Endothelial cell of umbilical vein (primary cell): ENCODE data around the gene TMPRSS3. TPM values are rescaled to one million over a fixed set of nuclear protein-coding genes. Genes with fewer than 3 reads are reported as not detected.

Source experiments
- BruUV-seq: library from RNA; stranded (reverse); fragments of 400-500 nt; replicated peaks from 2 replicates; lab custom pipeline; 2021; lab: Mats Ljungman, UMichigan
- CTCF ChIA-PET: fragments of 300-600, 350-600 bp; sonication (Branson Sonifier 250); formaldehyde crosslinking; loops from one replicate; lab custom pipeline; 2021; ENCODE audit warnings: antibody characterized with exemption, inconsistent platforms; lab: Charles Lee
- POLR2A ChIA-PET: fragments of 300-600, 350-600 bp; sonication (Branson Sonifier 250); formaldehyde crosslinking; loops from one replicate; lab custom pipeline; 2021; ENCODE audit warnings: antibody characterized with exemption, inconsistent platforms; lab: Charles Lee
- DNase-seq: peaks from one replicate; pipeline ENCODE4 v3.0.0-alpha.2; 2011; ENCODE audit warnings: low read depth, low spot score
- FAIRE-seq: peaks from 2 replicates; lab custom pipeline; 2011; peaks lifted over from hg19 to GRCh38; lab: Jason Lieb, UNC
- H2AFZ ChIP-seq: 2 replicates; pipeline ENCODE4 v1.6.0; 2012; ENCODE audit warnings: low read depth, low read length, control low read depth, inconsistent platforms
- H3K27ac ChIP-seq: 2 replicates; pipeline ENCODE4 v1.5.1; 2011; ENCODE audit warnings: low read depth, mild to moderate bottlenecking, control low read depth, low read length, moderate library complexity; ENCODE audit not compliant: insufficient read depth
- H3K27me3 ChIP-seq, 2 experiments: 2 replicates each; pipeline versions ENCODE4 v1.6.0 to v1.6.1; 2011; ENCODE audit warnings: low read length in 2 of 2, mixed read lengths in 1 of 2; ENCODE audit not compliant: control insufficient read depth in 2 of 2, insufficient read depth in 2 of 2
- H3K36me3 ChIP-seq, 2 experiments: 2 replicates in 1 of 2; 3 replicates in 1 of 2; pipeline ENCODE4 v1.5.1; 2011; ENCODE audit warnings: low read length in 2 of 2, mild to moderate bottlenecking in 1 of 2, moderate library complexity in 1 of 2; ENCODE audit not compliant: control insufficient read depth in 2 of 2, insufficient read depth in 2 of 2; ENCODE audit errors: extremely low read depth in 1 of 2
- H3K4me1 ChIP-seq: 3 replicates; pipeline ENCODE4 v1.5.1; 2011; ENCODE audit warnings: mild to moderate bottlenecking, low read length; ENCODE audit not compliant: control insufficient read depth, insufficient read depth; ENCODE audit errors: extremely low read depth
- H3K4me2 ChIP-seq: 2 replicates; pipeline ENCODE4 v1.6.1; 2011; ENCODE audit warnings: low read length, control low read depth, mixed read lengths; ENCODE audit not compliant: insufficient read depth
- H3K4me3 ChIP-seq, 3 experiments: fragments of 200-600 bp in 1 of 3; sonication (generic), shearing (Covaris generic) in 1 of 3; replicated peaks in 1 of 3; 2 replicates each; pipeline ENCODE4 v1.5.1; 2011 to 2016; ENCODE audit warnings: control low read depth in 3 of 3, low read length in 3 of 3, mild to moderate bottlenecking in 2 of 3, inconsistent platforms in 1 of 3, low read depth in 1 of 3, moderate library complexity in 1 of 3; ENCODE audit not compliant: insufficient read depth in 1 of 3
- H3K79me2 ChIP-seq: 2 replicates; pipeline ENCODE4 v1.6.0; 2012; ENCODE audit warnings: low read length, inconsistent platforms; ENCODE audit not compliant: control insufficient read depth, insufficient read depth
- H3K9ac ChIP-seq: replicated peaks from 2 replicates; pipeline ENCODE3; 2011; ENCODE audit warnings: low read length, control low read depth; ENCODE audit not compliant: insufficient read depth; ENCODE audit errors: extremely low read depth
- H3K9me1 ChIP-seq: replicated peaks from 3 replicates; pipeline ENCODE4 v1.6.0; 2011; ENCODE audit warnings: mild to moderate bottlenecking, low read length; ENCODE audit not compliant: control insufficient read depth, insufficient read depth; ENCODE audit errors: extremely low read depth
- H3K9me3 ChIP-seq: replicated peaks from 2 replicates; pipeline ENCODE4 v1.5.1; 2012; ENCODE audit warnings: low read length, inconsistent platforms; ENCODE audit not compliant: control insufficient read depth, insufficient read depth
- H4K20me1 ChIP-seq: replicated peaks from 2 replicates; pipeline ENCODE3; 2011; ENCODE audit warnings: mild to moderate bottlenecking, low read length; ENCODE audit not compliant: control insufficient read depth, insufficient read depth; ENCODE audit errors: extremely low read depth
- CTCF ChIP-seq, 2 donors: IDR thresholded peaks; 1 replicate in 1 of 2; 2 replicates in 1 of 2; pipeline ENCODE4 v1.5.1; 2011; ENCODE audit warnings: low read length in 2 of 2, mild to moderate bottlenecking in 2 of 2, moderate library complexity in 2 of 2, control low read depth in 1 of 2, inconsistent platforms in 1 of 2, low read depth in 1 of 2; ENCODE audit not compliant: insufficient read depth in 1 of 2; ENCODE audit errors: extremely low read depth in 1 of 2
- EZH2 ChIP-seq: IDR thresholded peaks from 2 replicates; pipeline ENCODE4 v1.6.1; 2012; ENCODE audit warnings: borderline replicate concordance, low read depth, mild to moderate bottlenecking, moderate library complexity, low read length, inconsistent platforms; ENCODE audit not compliant: severe bottlenecking
- FOS ChIP-seq: IDR thresholded peaks from 2 replicates; pipeline ENCODE4 v1.6.1; 2011; ENCODE audit warnings: mild to moderate bottlenecking, low read length, moderate library complexity, borderline replicate concordance; ENCODE audit not compliant: insufficient read depth
- GATA2 ChIP-seq: IDR thresholded peaks from 2 replicates; pipeline ENCODE4 v1.7.0; 2011; ENCODE audit warnings: low read depth, mild to moderate bottlenecking, moderate library complexity, mixed read lengths, low read length; ENCODE audit not compliant: insufficient read length, insufficient read depth
- JUN ChIP-seq: IDR thresholded peaks from 2 replicates; pipeline ENCODE4 v1.6.1; 2011; ENCODE audit warnings: borderline replicate concordance, low read depth; ENCODE audit not compliant: insufficient read length, insufficient read depth
- MAX ChIP-seq: IDR thresholded peaks from 2 replicates; pipeline ENCODE4 v1.6.1; 2011; ENCODE audit not compliant: insufficient read depth, insufficient read length
- MYC ChIP-seq: IDR thresholded peaks from one replicate; pipeline ENCODE4 v1.6.1; 2011; ENCODE audit warnings: mild to moderate bottlenecking, low read depth, low read length
- POLR2A ChIP-seq: IDR thresholded peaks from 2 replicates; pipeline ENCODE4 v1.6.1; 2012; ENCODE audit warnings: low read depth, mild to moderate bottlenecking, control low read depth, low read length
- POLR2AphosphoS5 ChIP-seq: IDR thresholded peaks from 2 replicates; pipeline ENCODE4 v1.6.1; 2012; ENCODE audit warnings: low read depth, mild to moderate bottlenecking, control low read depth, low read length, moderate library complexity; ENCODE audit not compliant: insufficient read depth
- dilution Hi-C: fragments of 300-500 bp; cut with MboI; formaldehyde crosslinking; loops from one replicate; pipeline ENCODE4 v1.15.0; 2019; ENCODE audit warnings: low sequenced_read_pairs; ENCODE audit not compliant: extremely low pct_ligation_motif_present
- intact Hi-C: fragments of 100-400 bp; cut with micrococcal nuclease; formaldehyde crosslinking; loops from one replicate; pipeline ENCODE4 v1.10.0; 2022
- polyA plus RNA-seq, 4 experiments: library from polyadenylated mRNA; depleted of rRNA in 3 of 4; stranded (reverse) in 3 of 4; unstranded in 1 of 4; fragments of >200 nt; gene quantifications; 2 replicates each; pipeline versions ENCODE4 v1.2.1 to v1.2.3, GENCODE V29; 2011 to 2012; ENCODE audit warnings: missing spikeins in 1 of 4
- total RNA-seq: library from RNA; stranded (reverse); gene quantifications from 2 replicates; pipeline ENCODE4 v1.2.3, GENCODE V29; 2021

The TMPRSS3 gene
- total and polyA plus RNA-seq, 2 donors (not counting 3 experiments of a cell fraction or from before 2014, with no cell fraction given) = not detected

GRCh38 chr21:42397746-42398394 lies 2.0 kb upstream of the TMPRSS3 start:
- Histone ChIP-seq H4K20me1 (no peaks in the 10 kb centered on the region), H3K79me2 (no peaks in the 10 kb centered on the region), H3K36me3 (no peaks in the 10 kb centered on the region), H3K9me3 (no peaks in the 10 kb centered on the region), H3K27me3 (peaks cover 2 to 17% of the 10 kb centered on the region in 2 experiments), H3K27ac (no peak overlapping the region), H3K9ac (no peak overlapping the region), H3K9me1 (no peaks in the 10 kb centered on the region), H3K4me2 (no peak overlapping the region), H3K4me1 (no peaks in the 10 kb centered on the region), H2AFZ (no peak overlapping the region), H3K4me3 (no peak overlapping the region)
- DNase-seq (no peak), FAIRE-seq (no peak)
- TF ChIP-seq POLR2A = no peak
- TF ChIP-seq MYC = no peak
- no peak for TF ChIP-seq JUN
- TF ChIP-seq MAX = no peak
- CTCF ChIA-PET = interaction anchor here (1.2 kb wide), 1 partner anchor 9 kb away, joined by 4 read pairs; no protein-coding TSS in a partner anchor
- dilution Hi-C loops (no loop called here), intact Hi-C loops (no loop called here)
- BruUV-seq = no TSS peak
- POLR2A ChIA-PET = no interaction called here

- FAIRE-seq (no peak), DNase-seq (no peak)
- Histone ChIP-seq H3K36me3 (no peaks in the 10 kb centered on the region), H3K4me1 (no peaks in the 10 kb centered on the region), H3K9me3 (no peaks in the 10 kb centered on the region), H3K4me3 (no peak overlapping the region), H4K20me1 (no peaks in the 10 kb centered on the region), H2AFZ (no peak overlapping the region), H3K9me1 (no peaks in the 10 kb centered on the region), H3K27ac (no peak overlapping the region), H3K9ac (no peak overlapping the region), H3K4me2 (no peak overlapping the region), H3K79me2 (no peaks in the 10 kb centered on the region), H3K27me3 (peaks cover 2 to 17% of the 10 kb centered on the region in 2 experiments)
- TF ChIP-seq POLR2AphosphoS5 = no peak
- no peak for TF ChIP-seq EZH2
- TF ChIP-seq FOS = no peak
- no peak for TF ChIP-seq CTCF (IDR thresholded peaks at IDR 0.05; ENCODE audit: extremely low read depth in 1 of 2, insufficient read depth in 1 of 2, low read depth in 1 of 2, low read length in 2 of 2)
- no peak for TF ChIP-seq GATA2
- TF ChIP-seq MYC = no peak
- TF ChIP-seq POLR2A = no peak
- TF ChIP-seq JUN = no peak
- TF ChIP-seq MAX = no peak
- CTCF ChIA-PET = no interaction called here
- dilution Hi-C loops = no loop called here
- BruUV-seq = no TSS peak
- intact Hi-C loops = no loop called here
- POLR2A ChIA-PET = no interaction called here
Observed at GRCh38 chr21:42396799-42397745, 1.2 kb upstream of the TMPRSS3 start.
